MM.1S (cell line): ENCODE measurements around the gene TMEM258.

Experiments
- EZH2 ChIP-seq: fragments of 300-600 bp; sonication (generic); optimal IDR thresholded peaks from 2 replicates; pipeline ENCODE3; 2017; ENCODE audit warnings: low read depth, mild to moderate bottlenecking, antibody characterized with exemption, low read length, mixed read lengths
- TF ChIP-seq, protein P1 (sequence below): fragments of 300-600 bp; sonication (generic); IDR thresholded peaks from 2 replicates; pipeline ENCODE4 v1.5.1; 2016; ENCODE audit warnings: antibody characterized with exemption, low read length, mixed read lengths

GRCh38 chr11:61830237-61831105 lies 38.1 kb upstream of the TMEM258 start:
- TF ChIP-seq EZH2: no peak
- TF ChIP-seq, protein P1, sequence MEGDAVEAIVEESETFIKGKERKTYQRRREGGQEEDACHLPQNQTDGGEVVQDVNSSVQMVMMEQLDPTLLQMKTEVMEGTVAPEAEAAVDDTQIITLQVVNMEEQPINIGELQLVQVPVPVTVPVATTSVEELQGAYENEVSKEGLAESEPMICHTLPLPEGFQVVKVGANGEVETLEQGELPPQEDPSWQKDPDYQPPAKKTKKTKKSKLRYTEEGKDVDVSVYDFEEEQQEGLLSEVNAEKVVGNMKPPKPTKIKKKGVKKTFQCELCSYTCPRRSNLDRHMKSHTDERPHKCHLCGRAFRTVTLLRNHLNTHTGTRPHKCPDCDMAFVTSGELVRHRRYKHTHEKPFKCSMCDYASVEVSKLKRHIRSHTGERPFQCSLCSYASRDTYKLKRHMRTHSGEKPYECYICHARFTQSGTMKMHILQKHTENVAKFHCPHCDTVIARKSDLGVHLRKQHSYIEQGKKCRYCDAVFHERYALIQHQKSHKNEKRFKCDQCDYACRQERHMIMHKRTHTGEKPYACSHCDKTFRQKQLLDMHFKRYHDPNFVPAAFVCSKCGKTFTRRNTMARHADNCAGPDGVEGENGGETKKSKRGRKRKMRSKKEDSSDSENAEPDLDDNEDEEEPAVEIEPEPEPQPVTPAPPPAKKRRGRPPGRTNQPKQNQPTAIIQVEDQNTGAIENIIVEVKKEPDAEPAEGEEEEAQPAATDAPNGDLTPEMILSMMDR: no peak
